NCI-H146 (cell line): ENCODE data around the gene GOLM1.
"Not testable (repeated sequence)": the region's sequence is repeated elsewhere in the genome, so short reads cannot be mapped to it uniquely, and the experiment has no call there.

ENCODE experiments used
- DNase-seq: peaks from one replicate; lab custom pipeline; 2025; lab: John Stamatoyannopoulos, UW

GOLM1 gene

GRCh38 chr9:86082870-86083269 lies 16.5 kb downstream of the GOLM1 start:
- DNase-seq = peak; percentile 8

- no peak for DNase-seq
Observed at GRCh38 chr9:86079865-86080469, 19.4 kb downstream of the GOLM1 start.

- DNase-seq = no peak
Observed at GRCh38 chr9:86079421-86079831, 19.9 kb downstream of the GOLM1 start.

GRCh38 chr9:86078731-86079130 lies 20.6 kb downstream of the GOLM1 start:
- DNase-seq = no peak

- DNase-seq = no peak
Observed at GRCh38 chr9:86077276-86077675, 22.1 kb downstream of the GOLM1 start.

- DNase-seq = no peak
Observed at GRCh38 chr9:86075132-86076109, 23.9 kb downstream of the GOLM1 start.

GRCh38 chr9:86073839-86074238 lies 25.5 kb downstream of the GOLM1 start:
- no peak for DNase-seq

- no peak for DNase-seq
Observed at GRCh38 chr9:86072394-86072877, 26.9 kb downstream of the GOLM1 start.

GRCh38 chr9:86069206-86069869 lies 30.0 kb downstream of the GOLM1 start:
- no peak for DNase-seq

- DNase-seq = no peak
Observed at GRCh38 chr9:86064220-86064619, 35.1 kb downstream of the GOLM1 start.

- no peak for DNase-seq
Observed at GRCh38 chr9:86062845-86063693, 36.3 kb downstream of the GOLM1 start.

- no peak for DNase-seq
Observed at GRCh38 chr9:86061972-86062739, 37.2 kb downstream of the GOLM1 start.

- DNase-seq = no peak
Observed at GRCh38 chr9:86057491-86057890, 41.9 kb downstream of the GOLM1 start.

GRCh38 chr9:86054695-86055094 lies 44.7 kb downstream of the GOLM1 start:
- DNase-seq = no peak

- no peak for DNase-seq
Observed at GRCh38 chr9:86052556-86053468, 46.5 kb downstream of the GOLM1 start.

GRCh38 chr9:86048018-86048742 lies 51.2 kb downstream of the GOLM1 start:
- DNase-seq = not testable (repeated sequence)

GRCh38 chr9:86047361-86047760 lies 52.0 kb downstream of the GOLM1 start:
- no peak for DNase-seq

GRCh38 chr9:86046930-86047341 lies 52.4 kb downstream of the GOLM1 start:
- DNase-seq = no peak

- no peak for DNase-seq
Observed at GRCh38 chr9:86046071-86046636, 53.2 kb downstream of the GOLM1 start.
